CD4-positive, alpha-beta T cell (primary cell): ENCODE data around the gene CRYGS. TPM values are rescaled to one million over a fixed set of nuclear protein-coding genes. Genes with fewer than 3 reads are reported as not detected.

Source experiments
- ATAC-seq: fragments of 200-7000 bp; cut with Tn5 transposase; one replicate; pipeline ENCODE4 v1.10.0; 2022; ENCODE audit warnings: mild to moderate bottlenecking; ENCODE audit not compliant: poor library complexity
- CTCF ChIA-PET: fragments of 350-600 bp; sonication (Branson Sonifier 250); formaldehyde crosslinking; loops from one replicate; lab custom pipeline; 2021; ENCODE audit warnings: antibody characterized with exemption, inconsistent platforms; lab: Charles Lee
- POLR2A ChIA-PET: fragments of 350-600 bp; sonication (Branson Sonifier 250); formaldehyde crosslinking; loops from one replicate; lab custom pipeline; 2021; ENCODE audit warnings: antibody characterized with exemption, inconsistent platforms; lab: Charles Lee
- DNase-seq, 14 experiments: peaks; one replicate each; pipeline ENCODE4 v3.0.0-alpha.2; 2013 to 2020; ENCODE audit warnings: mixed read lengths in 2 of 14
- H3K27ac ChIP-seq, 2 donors: one replicate each; pipeline versions ENCODE4 v1.5.1 to v1.7.0; 2013; ENCODE audit warnings: low read length in 2 of 2, low read depth in 1 of 2, mild to moderate bottlenecking in 1 of 2
- H3K27me3 ChIP-seq, 2 experiments: 1 replicate in 1 of 2; 2 replicates in 1 of 2; pipeline versions ENCODE4 v1.6.1 to v1.7.0; 2013; ENCODE audit warnings: low read length in 2 of 2, control low read depth in 1 of 2, mild to moderate bottlenecking in 1 of 2, moderate library complexity in 1 of 2; ENCODE audit not compliant: insufficient read depth in 2 of 2, control insufficient read depth in 1 of 2
- H3K36me3 ChIP-seq: one replicate; pipeline ENCODE4 v1.6.1; 2013; ENCODE audit warnings: low read length, control low read depth; ENCODE audit not compliant: insufficient read depth
- H3K4me1 ChIP-seq: one replicate; pipeline ENCODE4 v1.6.1; 2013; ENCODE audit warnings: low read length, control low read depth; ENCODE audit not compliant: insufficient read depth
- H3K4me3 ChIP-seq: one replicate; pipeline ENCODE4 v1.5.1; 2013; ENCODE audit warnings: mild to moderate bottlenecking, low read length, moderate library complexity
- H3K9me3 ChIP-seq, 2 experiments: 1 replicate in 1 of 2; 2 replicates in 1 of 2; pipeline versions ENCODE4 v1.6.1 to v1.7.0; 2013; ENCODE audit warnings: low read length in 2 of 2, mild to moderate bottlenecking in 2 of 2, control low read depth in 1 of 2, moderate library complexity in 1 of 2; ENCODE audit not compliant: control insufficient read depth in 1 of 2, insufficient read depth in 1 of 2
- H3K27ac Mint-ChIP-seq: one replicate; pipeline ENCODE4 v1.8.0; 2020; ENCODE audit warnings: mixed read lengths
- H3K27me3 Mint-ChIP-seq: one replicate; pipeline ENCODE4 v1.8.0; 2021; ENCODE audit warnings: mixed read lengths
- H3K36me3 Mint-ChIP-seq: one replicate; pipeline ENCODE4 v1.8.0; 2021; ENCODE audit warnings: low read depth, mixed read lengths
- H3K4me1 Mint-ChIP-seq: one replicate; pipeline ENCODE4 v1.8.0; 2021; ENCODE audit warnings: low read depth, mixed read lengths
- H3K4me3 Mint-ChIP-seq: one replicate; pipeline ENCODE4 v1.8.0; 2020; ENCODE audit warnings: mild to moderate bottlenecking, mixed read lengths
- H3K9me3 Mint-ChIP-seq: one replicate; pipeline ENCODE4 v1.8.0; 2020; ENCODE audit warnings: mixed read lengths
- intact Hi-C, 2 experiments: fragments of 100-400 bp; cut with DNase I in 1 of 2; cut with micrococcal nuclease in 1 of 2; formaldehyde crosslinking; loops; one replicate each; pipeline versions ENCODE4 v1.15.1 to v1.9.0; 2023 to 2025; cut with DNase I, micrococcal nuclease
- total RNA-seq, 174 experiments: library from RNA in 2 of 174; stranded (reverse) in 2 of 174; gene quantifications; one replicate each; pipeline ENCODE4 v1.2.3 and lab custom pipeline; 2021 to 2026
- TF ChIP-seq, protein P1 (sequence below): fragments of 200-600 bp; IDR thresholded peaks from one replicate; pipeline ENCODE4 v1.8.0; 2022; ENCODE audit warnings: antibody characterized with exemption, mild to moderate bottlenecking

The CRYGS gene
- total RNA-seq, 2 experiments from 2014 or later: 1.9 to 2.3 TPM

DNA sequence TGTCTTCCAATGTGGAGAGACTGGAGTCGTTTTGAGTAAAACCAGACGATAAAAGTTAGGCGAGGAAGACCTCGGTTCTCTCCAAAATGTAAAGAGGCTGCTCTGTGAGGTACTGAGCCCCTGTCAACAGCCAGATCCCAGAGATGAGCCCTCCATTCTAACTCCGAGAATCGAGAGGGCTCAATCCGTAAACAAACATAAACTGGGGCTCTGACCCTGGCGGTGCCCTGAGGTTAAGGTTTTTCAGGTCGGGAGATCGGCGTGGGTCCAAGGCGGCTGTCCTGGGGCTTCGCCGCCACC is 22.5 kb upstream of the CRYGS start:
- peak overlapping the region; percentile 76 for H3K4me3 ChIP-seq
- Mint-ChIP-seq H3K4me1 (peaks cover 80% of the 10 kb centered on the region), H3K27me3 (no peaks in the 10 kb centered on the region), H3K4me3 (peak overlapping the region; percentile 92), H3K27ac (peak overlapping the region; percentile 90), H3K36me3 (peaks cover 43% of the 10 kb centered on the region), H3K9me3 (no peaks in the 10 kb centered on the region)
- no peaks in the 10 kb centered on the region for H3K27me3 ChIP-seq
- POLR2A ChIA-PET: interaction anchor here (1.0 to 1.8 kb wide), 6 partner anchors 9 to 637 kb away, joined by 3 to 16 read pairs (median 4); partner anchors contain the start of gene TRA2B
- peak in 1 of 14 experiments; percentile 10 for DNase-seq
- no peak for ATAC-seq
- CTCF ChIA-PET: interaction anchor here (1.0 to 1.3 kb wide), 3 partner anchors 26 to 623 kb away, joined by 3 to 6 read pairs (median 4); no protein-coding TSS in a partner anchor
- H3K4me1 ChIP-seq: peaks cover 40% of the 10 kb centered on the region
- TF ChIP-seq, protein P1, sequence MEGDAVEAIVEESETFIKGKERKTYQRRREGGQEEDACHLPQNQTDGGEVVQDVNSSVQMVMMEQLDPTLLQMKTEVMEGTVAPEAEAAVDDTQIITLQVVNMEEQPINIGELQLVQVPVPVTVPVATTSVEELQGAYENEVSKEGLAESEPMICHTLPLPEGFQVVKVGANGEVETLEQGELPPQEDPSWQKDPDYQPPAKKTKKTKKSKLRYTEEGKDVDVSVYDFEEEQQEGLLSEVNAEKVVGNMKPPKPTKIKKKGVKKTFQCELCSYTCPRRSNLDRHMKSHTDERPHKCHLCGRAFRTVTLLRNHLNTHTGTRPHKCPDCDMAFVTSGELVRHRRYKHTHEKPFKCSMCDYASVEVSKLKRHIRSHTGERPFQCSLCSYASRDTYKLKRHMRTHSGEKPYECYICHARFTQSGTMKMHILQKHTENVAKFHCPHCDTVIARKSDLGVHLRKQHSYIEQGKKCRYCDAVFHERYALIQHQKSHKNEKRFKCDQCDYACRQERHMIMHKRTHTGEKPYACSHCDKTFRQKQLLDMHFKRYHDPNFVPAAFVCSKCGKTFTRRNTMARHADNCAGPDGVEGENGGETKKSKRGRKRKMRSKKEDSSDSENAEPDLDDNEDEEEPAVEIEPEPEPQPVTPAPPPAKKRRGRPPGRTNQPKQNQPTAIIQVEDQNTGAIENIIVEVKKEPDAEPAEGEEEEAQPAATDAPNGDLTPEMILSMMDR: no peak
- H3K36me3 ChIP-seq: peaks cover 10% of the 10 kb centered on the region
- peak overlapping the region; percentile 77 to 79 for H3K27ac ChIP-seq
- no peaks in the 10 kb centered on the region for H3K9me3 ChIP-seq
- intact Hi-C loops: loop anchor here in 1 of 2 experiments (2.0 kb wide), 1 partner anchor 50 kb away; no protein-coding TSS in a partner anchor

DNA sequence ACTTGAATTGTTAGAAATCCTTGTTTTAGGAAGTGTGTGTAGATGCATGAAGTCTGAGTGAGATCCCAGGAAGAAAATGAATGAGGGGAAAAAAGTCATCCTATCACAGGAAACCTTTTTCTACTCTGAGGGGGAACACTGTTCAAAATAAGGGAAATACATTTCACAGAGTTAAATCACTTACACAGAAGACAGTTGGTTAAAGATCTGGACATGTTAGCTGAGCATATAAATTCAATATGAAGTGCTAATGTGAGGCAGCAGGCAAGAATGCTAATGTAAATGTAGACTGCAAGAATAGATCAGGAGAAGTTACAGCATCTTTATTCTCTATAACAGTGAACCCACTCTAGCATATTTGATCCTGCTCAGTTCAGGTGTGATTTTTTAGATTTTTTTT is 20.4 kb upstream of the CRYGS start:
- ChIA-PET CTCF (interaction anchor here (1.6 to 2.7 kb wide), 2 partner anchors 52 to 621 kb away, joined by 4 to 6 read pairs; no protein-coding TSS in a partner anchor), POLR2A (no interaction called here)
- peaks cover 12% of the 10 kb centered on the region for H3K36me3 ChIP-seq
- Mint-ChIP-seq H3K27ac (peak overlapping the region; percentile 22), H3K4me3 (peak overlapping the region; percentile 67), H3K9me3 (no peaks in the 10 kb centered on the region), H3K36me3 (peaks cover 28% of the 10 kb centered on the region), H3K27me3 (no peaks in the 10 kb centered on the region), H3K4me1 (peaks cover 76% of the 10 kb centered on the region)
- intact Hi-C loops: no loop called here
- no peaks in the 10 kb centered on the region for H3K9me3 ChIP-seq
- no peak overlapping the region for H3K4me3 ChIP-seq
- TF ChIP-seq, protein P1: no peak
- ATAC-seq (no peak), DNase-seq (no peak)
- H3K27ac ChIP-seq: no peak overlapping the region
- H3K27me3 ChIP-seq: no peaks in the 10 kb centered on the region
- peaks cover 28% of the 10 kb centered on the region for H3K4me1 ChIP-seq

DNA sequence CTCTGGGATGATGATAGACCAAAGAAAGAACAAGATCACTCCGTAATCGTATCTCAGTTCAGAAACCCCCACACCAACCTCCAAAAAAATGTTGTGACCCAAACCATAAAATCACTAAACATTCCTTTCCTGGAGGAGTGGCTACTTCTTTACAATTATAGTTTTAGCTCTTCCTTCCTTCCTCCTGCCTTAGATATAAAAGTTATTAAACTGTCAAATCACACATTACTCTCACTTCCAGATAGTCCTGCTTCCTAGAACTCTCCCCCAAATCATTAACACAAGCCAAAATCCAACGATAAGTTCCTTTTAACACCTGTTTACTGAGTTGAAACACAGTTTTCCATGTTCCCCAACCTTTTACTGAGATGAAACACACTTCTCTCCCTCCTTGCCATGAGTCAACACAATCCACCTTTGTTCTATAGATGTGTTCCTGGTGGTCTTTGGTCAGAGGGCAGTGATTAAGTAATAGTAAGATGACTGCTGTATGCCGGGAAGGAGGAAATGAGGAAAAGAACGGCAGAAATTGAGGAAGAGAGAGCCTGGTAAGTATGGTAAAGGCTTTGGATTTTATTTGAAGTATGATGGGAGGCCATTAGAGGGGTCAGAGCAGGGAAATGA is 8.3 kb upstream of the CRYGS start:
- Mint-ChIP-seq H3K36me3 (peaks cover 82% of the 10 kb centered on the region), H3K27ac (no peak overlapping the region)

More for the DNA sequence above, 8.3 kb upstream of the CRYGS start:
- Histone ChIP-seq H3K9me3 (no peaks in the 10 kb centered on the region), H3K4me1 (no peaks in the 10 kb centered on the region), H3K27ac (no peak overlapping the region), H3K27me3 (no peaks in the 10 kb centered on the region), H3K4me3 (no peak overlapping the region), H3K36me3 (peaks cover 63% of the 10 kb centered on the region)
- ATAC-seq (no peak), DNase-seq (no peak)
- CTCF ChIA-PET: interaction anchor here (0.6 to 1.6 kb wide), 3 partner anchors 65 to 609 kb away, joined by 3 to 4 read pairs (median 4); no protein-coding TSS in a partner anchor
- H3K4me3 Mint-ChIP-seq: no peak overlapping the region
- no peaks in the 10 kb centered on the region for H3K4me1 Mint-ChIP-seq
- H3K9me3 Mint-ChIP-seq: no peaks in the 10 kb centered on the region
- intact Hi-C loops: no loop called here
- POLR2A ChIA-PET: interaction anchor here (1.0 kb wide), 1 partner anchor 15 kb away, joined by 3 read pairs; the partner anchor contains the start of gene TBCCD1
- no peaks in the 10 kb centered on the region for H3K27me3 Mint-ChIP-seq
- TF ChIP-seq, protein P1: no peak
